ENCODE measurements around the gene FLACC1.

DNA sequence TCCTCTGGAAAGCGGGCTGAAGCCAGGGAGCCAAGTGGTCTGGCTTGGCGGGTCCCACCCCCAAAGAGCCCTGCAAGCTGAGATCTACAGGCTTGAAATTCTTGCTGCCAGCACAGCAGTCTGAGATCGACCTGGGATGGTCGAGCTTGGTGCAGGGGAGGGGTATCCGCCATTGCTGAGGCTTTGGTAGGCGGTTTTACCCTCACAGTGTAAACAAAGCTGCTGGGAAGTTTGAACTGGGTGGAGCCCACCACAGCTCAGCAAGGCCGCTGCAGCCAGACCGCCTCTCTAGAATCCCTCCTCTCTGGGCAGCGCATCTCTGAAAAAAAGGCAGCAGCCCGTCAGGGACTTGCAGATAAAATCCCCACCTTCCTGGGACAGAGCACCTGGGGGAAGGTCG is 12.6 kb upstream of the FLACC1 start:
- TF ChIP-seq, protein P1, sequence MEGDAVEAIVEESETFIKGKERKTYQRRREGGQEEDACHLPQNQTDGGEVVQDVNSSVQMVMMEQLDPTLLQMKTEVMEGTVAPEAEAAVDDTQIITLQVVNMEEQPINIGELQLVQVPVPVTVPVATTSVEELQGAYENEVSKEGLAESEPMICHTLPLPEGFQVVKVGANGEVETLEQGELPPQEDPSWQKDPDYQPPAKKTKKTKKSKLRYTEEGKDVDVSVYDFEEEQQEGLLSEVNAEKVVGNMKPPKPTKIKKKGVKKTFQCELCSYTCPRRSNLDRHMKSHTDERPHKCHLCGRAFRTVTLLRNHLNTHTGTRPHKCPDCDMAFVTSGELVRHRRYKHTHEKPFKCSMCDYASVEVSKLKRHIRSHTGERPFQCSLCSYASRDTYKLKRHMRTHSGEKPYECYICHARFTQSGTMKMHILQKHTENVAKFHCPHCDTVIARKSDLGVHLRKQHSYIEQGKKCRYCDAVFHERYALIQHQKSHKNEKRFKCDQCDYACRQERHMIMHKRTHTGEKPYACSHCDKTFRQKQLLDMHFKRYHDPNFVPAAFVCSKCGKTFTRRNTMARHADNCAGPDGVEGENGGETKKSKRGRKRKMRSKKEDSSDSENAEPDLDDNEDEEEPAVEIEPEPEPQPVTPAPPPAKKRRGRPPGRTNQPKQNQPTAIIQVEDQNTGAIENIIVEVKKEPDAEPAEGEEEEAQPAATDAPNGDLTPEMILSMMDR (IDR thresholded peaks at IDR 0.05), result no peak
- no peak for TF ChIP-seq EP300 (IDR thresholded peaks at IDR 0.05)
- no peak for TF ChIP-seq POLR2A (IDR thresholded peaks at IDR 0.05)
